OCI-LY3 (cell line): ENCODE measurements around the gene PRKCE.

Source experiments
- EZH2phosphoT487 ChIP-seq: fragments of 200-600 bp; shearing (Covaris generic); IDR thresholded peaks from 2 replicates; pipeline ENCODE4 v1.6.1; 2018; ENCODE audit warnings: antibody characterized with exemption, mixed run types, low read depth
- TF ChIP-seq, protein P1 (sequence below): fragments of 200-600, 300-600 bp; sonication (generic); IDR thresholded peaks from 2 replicates; pipeline ENCODE4 v1.5.1; 2014; ENCODE audit warnings: antibody characterized with exemption, low read length, low read depth

DNA sequence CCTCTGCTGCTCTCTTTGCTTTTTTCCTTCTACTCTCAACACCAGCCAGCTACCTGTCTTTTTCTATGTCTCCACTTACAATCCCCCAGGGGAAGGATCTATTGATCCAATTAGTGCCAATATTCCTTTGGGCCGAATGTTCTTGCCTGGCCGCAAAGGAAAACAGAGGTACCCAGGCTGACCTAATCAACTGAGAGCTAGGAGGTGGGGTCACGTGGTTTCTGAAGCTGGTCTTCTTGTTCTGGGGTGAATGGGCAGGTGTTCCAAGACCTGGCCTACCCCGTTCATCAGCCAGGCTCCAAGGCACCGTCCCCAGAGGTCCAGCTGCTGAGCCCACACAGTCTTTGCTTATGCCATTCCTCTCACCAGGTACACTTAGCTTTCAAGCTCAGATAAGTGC is 580.2 kb downstream of the PRKCE start:
- TF ChIP-seq, protein P1, sequence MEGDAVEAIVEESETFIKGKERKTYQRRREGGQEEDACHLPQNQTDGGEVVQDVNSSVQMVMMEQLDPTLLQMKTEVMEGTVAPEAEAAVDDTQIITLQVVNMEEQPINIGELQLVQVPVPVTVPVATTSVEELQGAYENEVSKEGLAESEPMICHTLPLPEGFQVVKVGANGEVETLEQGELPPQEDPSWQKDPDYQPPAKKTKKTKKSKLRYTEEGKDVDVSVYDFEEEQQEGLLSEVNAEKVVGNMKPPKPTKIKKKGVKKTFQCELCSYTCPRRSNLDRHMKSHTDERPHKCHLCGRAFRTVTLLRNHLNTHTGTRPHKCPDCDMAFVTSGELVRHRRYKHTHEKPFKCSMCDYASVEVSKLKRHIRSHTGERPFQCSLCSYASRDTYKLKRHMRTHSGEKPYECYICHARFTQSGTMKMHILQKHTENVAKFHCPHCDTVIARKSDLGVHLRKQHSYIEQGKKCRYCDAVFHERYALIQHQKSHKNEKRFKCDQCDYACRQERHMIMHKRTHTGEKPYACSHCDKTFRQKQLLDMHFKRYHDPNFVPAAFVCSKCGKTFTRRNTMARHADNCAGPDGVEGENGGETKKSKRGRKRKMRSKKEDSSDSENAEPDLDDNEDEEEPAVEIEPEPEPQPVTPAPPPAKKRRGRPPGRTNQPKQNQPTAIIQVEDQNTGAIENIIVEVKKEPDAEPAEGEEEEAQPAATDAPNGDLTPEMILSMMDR = no peak
- TF ChIP-seq EZH2phosphoT487 = no peak
